Activated B cell treated with CpG ODN at 0.5 μM for 24 hours (primary cell): ENCODE data around the gene SREBF1. TPM values are rescaled to one million over a fixed set of nuclear protein-coding genes. Genes with fewer than 3 reads are reported as not detected.

ENCODE experiments used
- ATAC-seq: fragments of 200-7000 bp; cut with Tn5 transposase; one replicate; pipeline ENCODE4 v1.10.0; 2021; ENCODE audit warnings: low read depth, mild to moderate bottlenecking, moderate library complexity
- CTCF ChIA-PET: fragments of 350-600 bp; sonication (Branson Sonifier 250); formaldehyde crosslinking; loops from one replicate; lab custom pipeline; 2021; ENCODE audit warnings: antibody characterized with exemption; lab: Charles Lee
- POLR2A ChIA-PET: fragments of 350-600 bp; sonication (Branson Sonifier 250); formaldehyde crosslinking; loops from one replicate; lab custom pipeline; 2021; ENCODE audit warnings: antibody characterized with exemption; lab: Charles Lee
- DNase-seq: peaks from one replicate; pipeline ENCODE4 v3.0.0; 2022
- H3K27ac Mint-ChIP-seq: one replicate; pipeline ENCODE4 v1.8.0; 2020; ENCODE audit warnings: mixed read lengths
- H3K27me3 Mint-ChIP-seq: one replicate; pipeline ENCODE4 v1.8.0; 2021; ENCODE audit warnings: mixed read lengths
- H3K36me3 Mint-ChIP-seq: one replicate; pipeline ENCODE4 v1.8.0; 2021; ENCODE audit warnings: low read depth, mixed read lengths
- H3K4me1 Mint-ChIP-seq: one replicate; pipeline ENCODE4 v1.8.0; 2021; ENCODE audit warnings: mixed read lengths
- H3K4me3 Mint-ChIP-seq: one replicate; pipeline ENCODE4 v1.8.0; 2020; ENCODE audit warnings: mild to moderate bottlenecking, mixed read lengths
- H3K9me3 Mint-ChIP-seq: one replicate; pipeline ENCODE4 v1.8.0; 2020; ENCODE audit warnings: mixed read lengths
- CTCF ChIP-seq: fragments of 200-600 bp; IDR thresholded peaks from one replicate; pipeline ENCODE4 v1.8.0; 2022; ENCODE audit warnings: antibody characterized with exemption, mild to moderate bottlenecking
- intact Hi-C: fragments of 100-400 bp; cut with micrococcal nuclease; formaldehyde crosslinking; loops from one replicate; pipeline ENCODE4 v1.15.1; 2024
- total RNA-seq: library from RNA; stranded (reverse); gene quantifications from 2 replicates; pipeline ENCODE4 v1.2.3, GENCODE V29; 2022

Gene SREBF1
- total RNA-seq, 1 donor from 2014 or later = 19.7 TPM

- H3K9me3 Mint-ChIP-seq = no peaks in the 10 kb centered on the region
- ATAC-seq (no peak), DNase-seq (no peak)
- no peak for TF ChIP-seq CTCF
- H3K27me3 Mint-ChIP-seq = peaks cover 2% of the 10 kb centered on the region
- POLR2A ChIA-PET = no interaction called here
- H3K4me3 Mint-ChIP-seq = no peak overlapping the region
- intact Hi-C loops = no loop called here
- H3K4me1 Mint-ChIP-seq = peaks cover 16% of the 10 kb centered on the region
- no peak overlapping the region for H3K27ac Mint-ChIP-seq
- CTCF ChIA-PET = interaction anchor here (0.7 kb wide), 1 partner anchor 90 kb away, joined by 3 read pairs; no protein-coding TSS in a partner anchor
- H3K36me3 Mint-ChIP-seq = no peaks in the 10 kb centered on the region
These were observed 57.7 kb downstream of the SREBF1 start for GRCh38 chr17:17779015-17779611.

- ChIA-PET CTCF (interaction anchor here (0.7 kb wide), 1 partner anchor 90 kb away, joined by 3 read pairs; no protein-coding TSS in a partner anchor), POLR2A (no interaction called here)
- H3K9me3 Mint-ChIP-seq = no peaks in the 10 kb centered on the region
- intact Hi-C loops = no loop called here
- peaks cover 11% of the 10 kb centered on the region for H3K4me1 Mint-ChIP-seq
- peaks cover 2% of the 10 kb centered on the region for H3K27me3 Mint-ChIP-seq
- H3K27ac Mint-ChIP-seq = no peak overlapping the region
- TF ChIP-seq CTCF = no peak
- no peak overlapping the region for H3K4me3 Mint-ChIP-seq
- no peaks in the 10 kb centered on the region for H3K36me3 Mint-ChIP-seq
- DNase-seq = no peak
- ATAC-seq = no peak
These were observed 58.3 kb downstream of the SREBF1 start for GRCh38 chr17:17778308-17779014.

- ChIA-PET CTCF (no interaction called here), POLR2A (no interaction called here)
- intact Hi-C loops = no loop called here
- DNase-seq = no peak
- no peak for ATAC-seq
- Mint-ChIP-seq H3K36me3 (no peaks in the 10 kb centered on the region), H3K4me1 (peaks cover 11% of the 10 kb centered on the region), H3K27ac (no peak overlapping the region), H3K9me3 (no peaks in the 10 kb centered on the region), H3K27me3 (peaks cover 2% of the 10 kb centered on the region), H3K4me3 (no peak overlapping the region)
- no peak for TF ChIP-seq CTCF
These were observed 59.9 kb downstream of the SREBF1 start for GRCh38 chr17:17776889-17777288.

GRCh38 chr17:17774009-17774881 is 62.5 kb downstream of the SREBF1 start:
- intact Hi-C loops = no loop called here
- ATAC-seq (no peak), DNase-seq (no peak)
- H3K27me3 Mint-ChIP-seq = no peaks in the 10 kb centered on the region
- peaks cover 3% of the 10 kb centered on the region for H3K4me1 Mint-ChIP-seq
- no peaks in the 10 kb centered on the region for H3K36me3 Mint-ChIP-seq
- CTCF ChIA-PET = interaction anchor here (1.8 kb wide), 1 partner anchor 92 kb away, joined by 5 read pairs; no protein-coding TSS in a partner anchor
- H3K4me3 Mint-ChIP-seq = no peak overlapping the region
- no peak overlapping the region for H3K27ac Mint-ChIP-seq
- no peaks in the 10 kb centered on the region for H3K9me3 Mint-ChIP-seq
- TF ChIP-seq CTCF = no peak
- POLR2A ChIA-PET = no interaction called here

- no peak for DNase-seq
- no peak overlapping the region for H3K4me3 Mint-ChIP-seq
- H3K9me3 Mint-ChIP-seq = no peaks in the 10 kb centered on the region
- CTCF ChIA-PET = no interaction called here
- H3K27ac Mint-ChIP-seq = no peak overlapping the region
- no peaks in the 10 kb centered on the region for H3K36me3 Mint-ChIP-seq
- TF ChIP-seq CTCF = no peak
- peaks cover 15% of the 10 kb centered on the region for H3K4me1 Mint-ChIP-seq
- intact Hi-C loops = no loop called here
- POLR2A ChIA-PET = no interaction called here
- no peak for ATAC-seq
- no peaks in the 10 kb centered on the region for H3K27me3 Mint-ChIP-seq
These were observed 64.6 kb downstream of the SREBF1 start for GRCh38 chr17:17772231-17772630.
